CD14-positive monocyte (primary cell): ENCODE measurements around the gene CFL1. TPM values are rescaled to one million over a fixed set of nuclear protein-coding genes. Genes with fewer than 3 reads are reported as not detected.

ENCODE experiments used
- DNase-seq, 3 donors: peaks; one replicate each; pipeline ENCODE4 v3.0.0-alpha.2; 2011 to 2022
- H2AFZ ChIP-seq: 2 replicates; pipeline ENCODE4 v1.6.0; 2012; ENCODE audit warnings: mild to moderate bottlenecking, low read depth, low read length, inconsistent platforms; ENCODE audit not compliant: insufficient read depth, poor library complexity, severe bottlenecking
- H3K27ac ChIP-seq, 2 donors: 1 replicate in 1 of 2; 2 replicates in 1 of 2; pipeline ENCODE4 v1.5.1; 2012 to 2013; ENCODE audit warnings: low read length in 2 of 2, control low read depth in 1 of 2, inconsistent platforms in 1 of 2, low read depth in 1 of 2, mild to moderate bottlenecking in 1 of 2
- H3K27me3 ChIP-seq, 2 donors: one replicate each; pipeline versions ENCODE4 v1.6.0 to v1.6.1; 2011 to 2013; ENCODE audit warnings: low read length in 2 of 2; ENCODE audit not compliant: control insufficient read depth in 2 of 2, insufficient read depth in 2 of 2
- H3K36me3 ChIP-seq, 2 donors: replicated peaks in 1 of 2; 1 replicate in 1 of 2; 2 replicates in 1 of 2; pipeline versions ENCODE4 v1.5.1 to v1.6.1; 2012 to 2013; ENCODE audit warnings: low read length in 2 of 2, control low read depth in 1 of 2, inconsistent platforms in 1 of 2, mild to moderate bottlenecking in 1 of 2; ENCODE audit not compliant: insufficient read depth in 2 of 2, control insufficient read depth in 1 of 2
- H3K4me1 ChIP-seq, 2 donors: 1 replicate in 1 of 2; 2 replicates in 1 of 2; pipeline versions ENCODE4 v1.5.1 to v1.6.1; 2012 to 2013; ENCODE audit warnings: low read length in 2 of 2, control low read depth in 1 of 2, inconsistent platforms in 1 of 2, mild to moderate bottlenecking in 1 of 2, moderate library complexity in 1 of 2; ENCODE audit not compliant: insufficient read depth in 2 of 2, control insufficient read depth in 1 of 2
- H3K4me2 ChIP-seq: replicated peaks from 2 replicates; pipeline ENCODE3; 2012; ENCODE audit warnings: low read length, moderate library complexity, mild to moderate bottlenecking; ENCODE audit not compliant: poor library complexity, severe bottlenecking; ENCODE audit errors: extremely low read depth
- H3K4me3 ChIP-seq, 3 experiments: fragments of 200-600 bp in 1 of 3; sonication (generic) in 1 of 3; replicated peaks in 1 of 3; 1 replicate in 2 of 3; 2 replicates in 1 of 3; pipeline ENCODE4 v1.5.1; 2011 to 2013; ENCODE audit warnings: low read length in 3 of 3, mild to moderate bottlenecking in 3 of 3, control low read depth in 2 of 3, low read depth in 2 of 3, inconsistent platforms in 1 of 3, moderate library complexity in 1 of 3
- H3K79me2 ChIP-seq: 2 replicates; pipeline ENCODE4 v1.6.0; 2012; ENCODE audit warnings: mild to moderate bottlenecking, control low read depth, inconsistent platforms, low read length, moderate library complexity; ENCODE audit not compliant: insufficient read depth
- H3K9ac ChIP-seq: 2 replicates; pipeline ENCODE4 v1.6.0; 2017; ENCODE audit warnings: low read length, mild to moderate bottlenecking; ENCODE audit not compliant: insufficient read depth, poor library complexity, severe bottlenecking
- H3K9me3 ChIP-seq, 2 donors: replicated peaks in 1 of 2; 1 replicate in 1 of 2; 2 replicates in 1 of 2; pipeline versions ENCODE4 v1.5.1 to v1.6.1; 2012 to 2013; ENCODE audit warnings: low read length in 2 of 2, control low read depth in 1 of 2; ENCODE audit not compliant: control insufficient read depth in 1 of 2, insufficient read depth in 1 of 2
- H4K20me1 ChIP-seq: 2 replicates; pipeline ENCODE4 v1.6.0; 2012; ENCODE audit warnings: mild to moderate bottlenecking, low read length, control low read depth, moderate library complexity; ENCODE audit not compliant: insufficient read depth
- H3K27ac Mint-ChIP-seq, 7 donors: one replicate each; pipeline ENCODE4 v1.8.0; 2020; ENCODE audit warnings: mild to moderate bottlenecking in 7 of 7, mixed read lengths in 7 of 7, moderate library complexity in 6 of 7, inconsistent platforms in 2 of 7
- H3K27me3 Mint-ChIP-seq, 3 donors: one replicate each; pipeline ENCODE4 v1.8.0; 2021 to 2022; ENCODE audit warnings: low read depth in 3 of 3, mild to moderate bottlenecking in 3 of 3, mixed read lengths in 3 of 3, moderate library complexity in 3 of 3, inconsistent platforms in 1 of 3
- H3K36me3 Mint-ChIP-seq, 2 donors: one replicate each; pipeline ENCODE4 v1.8.0; 2020; ENCODE audit warnings: mixed read lengths in 2 of 2, inconsistent platforms in 1 of 2, mild to moderate bottlenecking in 1 of 2
- H3K4me1 Mint-ChIP-seq: one replicate; pipeline ENCODE4 v1.8.0; 2020; ENCODE audit warnings: mild to moderate bottlenecking, mixed read lengths
- H3K4me3 Mint-ChIP-seq, 2 donors: one replicate each; pipeline ENCODE4 v1.8.0; 2020; ENCODE audit warnings: mild to moderate bottlenecking in 2 of 2, mixed read lengths in 2 of 2, moderate library complexity in 1 of 2
- H3K9me3 Mint-ChIP-seq, 7 donors: one replicate each; pipeline ENCODE4 v1.8.0; 2020 to 2022; ENCODE audit warnings: mixed read lengths in 7 of 7, mild to moderate bottlenecking in 6 of 7, moderate library complexity in 6 of 7, inconsistent platforms in 2 of 7
- WGBS: methylation state at CpG from one replicate; pipeline ENCODE4 v1.1.5; 2013; ENCODE audit warnings: missing lambda C conversion rate; ENCODE audit not compliant: insufficient coverage; 5-methylcytosine and 5-hydroxymethylcytosine counted together
- intact Hi-C, 2 donors: fragments of 100-400 bp; cut with micrococcal nuclease; formaldehyde crosslinking; loops; one replicate each; pipeline versions ENCODE4 v1.15.0 to v1.15.1; 2023
- polyA plus RNA-seq, 3 donors: library from polyadenylated mRNA; depleted of rRNA in 1 of 3; unstranded in 2 of 3; stranded (reverse) in 1 of 3; fragments of 300-500 nt in 2 of 3; fragments of >200 nt in 1 of 3; fragmentation: Illumina TruSeq in 2 of 3; gene quantifications; 1 replicate in 2 of 3; 2 replicates in 1 of 3; pipeline ENCODE4 v1.2.3, GENCODE V29; 2012 to 2021
- TF ChIP-seq, protein P1 (sequence below): fragments of 200-600 bp; IDR thresholded peaks from one replicate; pipeline ENCODE4 v1.8.0; 2022; ENCODE audit warnings: antibody characterized with exemption, mild to moderate bottlenecking

The CFL1 gene
- polyA plus RNA-seq, 3 donors: 1,281 to 2,233 (median 1,889) TPM

DNA sequence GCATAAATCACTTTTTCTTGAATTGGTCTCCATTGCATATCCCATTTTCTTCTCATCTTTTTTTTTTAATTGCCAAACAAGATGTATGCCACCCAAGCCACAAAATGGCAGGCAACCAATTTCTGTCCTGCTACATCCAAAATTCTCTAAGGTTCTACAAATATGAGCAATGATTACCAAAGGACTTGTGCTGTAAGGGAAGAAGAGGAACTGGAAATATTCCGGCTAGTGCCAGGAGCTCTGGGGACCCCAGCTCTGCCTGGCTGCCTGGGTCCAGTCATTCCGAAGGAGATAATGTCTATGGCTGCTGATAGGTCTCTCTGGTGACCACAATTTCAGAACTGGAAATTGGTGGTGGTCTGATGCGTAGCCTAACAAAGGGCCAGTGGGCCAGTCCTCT, 41.3 kb downstream of the CFL1 start:
- 93% methylated on average over 2 of the region's 3 CpGs for WGBS
- Mint-ChIP-seq H3K4me1 (peaks cover 56% of the 10 kb centered on the region), H3K4me3 (peak overlapping the region; percentile 31 to 87)

DNA sequence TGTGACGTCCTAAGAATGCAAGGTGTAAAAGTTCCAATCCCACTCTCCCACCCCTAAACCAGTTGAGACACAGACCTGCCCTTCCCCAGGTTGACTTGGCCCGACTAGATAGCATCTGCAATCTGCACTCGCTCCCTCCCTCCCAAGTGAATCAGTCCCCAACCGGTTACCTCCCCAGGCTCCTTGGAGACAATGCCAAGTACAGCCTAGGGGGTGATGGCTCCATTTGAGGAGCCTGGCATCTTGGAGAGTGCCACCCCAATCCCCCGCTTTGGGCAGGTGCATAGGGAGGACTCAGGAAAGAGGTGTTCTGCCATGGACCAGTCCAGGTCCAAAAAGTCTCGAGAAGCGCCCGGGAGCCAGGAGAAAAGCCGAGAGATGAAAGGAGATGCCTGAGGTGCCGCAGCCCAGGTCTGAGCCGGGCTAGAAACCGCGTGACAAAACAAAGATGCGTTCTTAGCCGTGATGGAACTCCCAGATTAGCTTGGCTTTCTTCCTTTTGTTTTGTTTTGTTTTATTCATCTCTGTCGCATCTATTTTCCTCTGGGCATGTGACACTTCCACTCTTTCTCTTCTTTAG, 42.9 kb downstream of the CFL1 start:
- H4K20me1 ChIP-seq: no peaks in the 10 kb centered on the region
- intact Hi-C loops: loop anchor here in 1 of 2 donors (5.0 to 10.0 kb wide), 3 partner anchors 33 to 190 kb away; partner anchors contain the start of gene AP5B1
- peaks cover 12% of the 10 kb centered on the region for H3K79me2 ChIP-seq
- peaks cover 5 to 7% (median 5%) of the 10 kb centered on the region in 3 donors for H3K27me3 Mint-ChIP-seq
- 100% methylated on average over 12 of the region's 16 CpGs for WGBS
- H3K4me3 Mint-ChIP-seq: no peak overlapping the region
- H3K4me2 ChIP-seq: no peak overlapping the region
- no peaks in the 10 kb centered on the region for H3K9me3 ChIP-seq
- H3K27ac ChIP-seq: no peak overlapping the region
- peaks cover 47% of the 10 kb centered on the region for H3K4me1 Mint-ChIP-seq
- H3K27me3 ChIP-seq: no peaks in the 10 kb centered on the region
- H3K36me3 ChIP-seq: peaks cover 0 to 5% of the 10 kb centered on the region in 2 donors
- DNase-seq: no peak
- TF ChIP-seq, protein P1, sequence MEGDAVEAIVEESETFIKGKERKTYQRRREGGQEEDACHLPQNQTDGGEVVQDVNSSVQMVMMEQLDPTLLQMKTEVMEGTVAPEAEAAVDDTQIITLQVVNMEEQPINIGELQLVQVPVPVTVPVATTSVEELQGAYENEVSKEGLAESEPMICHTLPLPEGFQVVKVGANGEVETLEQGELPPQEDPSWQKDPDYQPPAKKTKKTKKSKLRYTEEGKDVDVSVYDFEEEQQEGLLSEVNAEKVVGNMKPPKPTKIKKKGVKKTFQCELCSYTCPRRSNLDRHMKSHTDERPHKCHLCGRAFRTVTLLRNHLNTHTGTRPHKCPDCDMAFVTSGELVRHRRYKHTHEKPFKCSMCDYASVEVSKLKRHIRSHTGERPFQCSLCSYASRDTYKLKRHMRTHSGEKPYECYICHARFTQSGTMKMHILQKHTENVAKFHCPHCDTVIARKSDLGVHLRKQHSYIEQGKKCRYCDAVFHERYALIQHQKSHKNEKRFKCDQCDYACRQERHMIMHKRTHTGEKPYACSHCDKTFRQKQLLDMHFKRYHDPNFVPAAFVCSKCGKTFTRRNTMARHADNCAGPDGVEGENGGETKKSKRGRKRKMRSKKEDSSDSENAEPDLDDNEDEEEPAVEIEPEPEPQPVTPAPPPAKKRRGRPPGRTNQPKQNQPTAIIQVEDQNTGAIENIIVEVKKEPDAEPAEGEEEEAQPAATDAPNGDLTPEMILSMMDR: no peak
- no peak overlapping the region for H3K9ac ChIP-seq
- H3K36me3 Mint-ChIP-seq: peaks cover 13 to 18% of the 10 kb centered on the region in 2 donors
- no peak overlapping the region for H2AFZ ChIP-seq
- H3K27ac Mint-ChIP-seq: peak overlapping the region in 2 of 7 donors; percentile 3 to 50
- H3K4me3 ChIP-seq: no peak overlapping the region
- H3K4me1 ChIP-seq: peaks cover 19 to 25% of the 10 kb centered on the region in 2 donors
- peaks cover 0 to 2% (median 0%) of the 10 kb centered on the region in 7 donors for H3K9me3 Mint-ChIP-seq

More for the DNA sequence above, 41.3 kb downstream of the CFL1 start:
- Histone ChIP-seq H3K36me3 (peaks cover 0 to 5% of the 10 kb centered on the region in 2 donors), H3K9me3 (no peaks in the 10 kb centered on the region), H3K27ac (no peak overlapping the region), H2AFZ (no peak overlapping the region), H3K9ac (no peak overlapping the region), H3K4me2 (peak overlapping the region; percentile 84), H3K27me3 (no peaks in the 10 kb centered on the region), H4K20me1 (no peaks in the 10 kb centered on the region), H3K4me1 (peaks cover 32 to 39% of the 10 kb centered on the region in 2 donors), H3K79me2 (peaks cover 12% of the 10 kb centered on the region), H3K4me3 (peak overlapping the region in 1 of 3 experiments; percentile 80)
- peak in 2 of 3 donors; percentile 11 to 44 for DNase-seq
- TF ChIP-seq, protein P1: no peak
- Mint-ChIP-seq H3K9me3 (peaks cover 0 to 2% (median 0%) of the 10 kb centered on the region in 7 donors), H3K27me3 (peaks cover 0 to 3% (median 1%) of the 10 kb centered on the region in 3 donors), H3K27ac (peak overlapping the region in 3 of 7 donors; percentile 58 to 87 (median 83)), H3K36me3 (peaks cover 13 to 18% of the 10 kb centered on the region in 2 donors)
- intact Hi-C loops: loop anchor here (1.0 to 10.0 kb wide), 4 partner anchors 34 to 192 kb away; partner anchors contain the start of gene AP5B1 (in 2 of the 2)
